ENCODE measurements around the gene NINJ2. TPM values are rescaled to one million over a fixed set of nuclear protein-coding genes. Genes with fewer than 3 reads are reported as not detected.

Gene NINJ2
- total RNA-seq, 1 donor from 2014 or later, result not detected

- TF ChIP-seq CTCF (conservative IDR thresholded peaks at IDR 0.05; ENCODE audit: low read depth, low read length), result no peak
- no peak for DNase-seq (ENCODE audit: low read depth)
- no peak overlapping the region for H3K4me3 ChIP-seq (ENCODE audit: low read depth, low read length)
Measured at GRCh38 chr12:544941-545635, 118.2 kb downstream of the NINJ2 start.

- no peak for TF ChIP-seq CTCF (conservative IDR thresholded peaks at IDR 0.05; ENCODE audit: low read depth, low read length)
- no peak overlapping the region for H3K4me3 ChIP-seq (ENCODE audit: low read depth, low read length)
- DNase-seq (ENCODE audit: low read depth), result no peak
Measured at GRCh38 chr12:544142-544541, 119.1 kb downstream of the NINJ2 start.

- no peak overlapping the region for H3K4me3 ChIP-seq (ENCODE audit: low read depth, low read length)
- TF ChIP-seq CTCF (conservative IDR thresholded peaks at IDR 0.05; ENCODE audit: low read depth, low read length), result no peak
- no peak for DNase-seq (ENCODE audit: low read depth)
Measured at GRCh38 chr12:543114-543451, 120.2 kb downstream of the NINJ2 start.

- TF ChIP-seq CTCF (conservative IDR thresholded peaks at IDR 0.05; ENCODE audit: low read depth, low read length), result no peak
- no peak overlapping the region for H3K4me3 ChIP-seq (ENCODE audit: low read depth, low read length)
- no peak for DNase-seq (ENCODE audit: low read depth)
Measured at GRCh38 chr12:542395-543113, 120.7 kb downstream of the NINJ2 start.

GRCh38 chr12:541676-542324, 121.4 kb downstream of the NINJ2 start:
- no peak for DNase-seq (ENCODE audit: low read depth)
- no peak for TF ChIP-seq CTCF (conservative IDR thresholded peaks at IDR 0.05; ENCODE audit: low read depth, low read length)
- H3K4me3 ChIP-seq (ENCODE audit: low read depth, low read length), result no peak overlapping the region

GRCh38 chr12:539540-540310, 123.5 kb downstream of the NINJ2 start:
- DNase-seq (ENCODE audit: low read depth), result no peak
- no peak overlapping the region for H3K4me3 ChIP-seq (ENCODE audit: low read depth, low read length)
- no peak for TF ChIP-seq CTCF (conservative IDR thresholded peaks at IDR 0.05; ENCODE audit: low read depth, low read length)

Data from epithelial cell of proximal tubule (primary cell).